NT2/D1 (cell line): Measurements from ENCODE around the gene GPATCH2.

Experiments used
- YY1 ChIP-seq: IDR thresholded peaks from 2 replicates; pipeline ENCODE4 v1.6.1; 2011; ENCODE audit not compliant: insufficient read length, insufficient read depth
- ZNF274 ChIP-seq: IDR thresholded peaks from 2 replicates; pipeline ENCODE4 v1.6.1; 2011; ENCODE audit warnings: mild to moderate bottlenecking, low read depth, low read length

- TF ChIP-seq ZNF274 = no peak
- no peak for TF ChIP-seq YY1
Observed at GRCh38 chr1:217418269-217419193, 212.4 kb downstream of the GPATCH2 start.
